Astrocyte (in vitro differentiated cells and primary cell): ENCODE data around the gene SET.

Source experiments
- CTCF ChIP-seq: IDR thresholded peaks from 2 replicates; pipeline ENCODE4 v1.5.1; 2011; ENCODE audit warnings: low read depth, mild to moderate bottlenecking, inconsistent platforms, low read length, moderate library complexity; ENCODE audit not compliant: insufficient read depth
- EZH2 ChIP-seq: IDR thresholded peaks from 2 replicates; pipeline ENCODE4 v1.6.1; 2012; ENCODE audit warnings: mild to moderate bottlenecking, low read length, inconsistent platforms; ENCODE audit not compliant: insufficient read depth

- TF ChIP-seq CTCF (no peak), EZH2 (no peak)
Measured at GRCh38 chr9:128684325-128685199, 4.5 kb upstream of the SET start.
